RWPE1 (cell line): Measurements from ENCODE around the gene TCHHL1.

Experiments
- CTCF ChIA-PET: fragments of 350-600 bp; sonication (Branson Sonifier 250); formaldehyde crosslinking; extraction: SDS; loops from one replicate; lab custom pipeline; 2021; lab: Yijun Ruan, JAX
- POLR2A ChIA-PET: fragments of 400-600 bp; formaldehyde crosslinking; extraction: SDS; loops from one replicate; lab custom pipeline; 2020; ENCODE audit warnings: antibody characterized with exemption; ENCODE audit not compliant: low non-redundant PET; lab: Yijun Ruan, JAX
- DNase-seq: peaks from one replicate; pipeline ENCODE4 v3.0.0; 2012; ENCODE audit warnings: low spot score
- H3K27ac ChIP-seq: fragments of 450-650 bp; 2 replicates; pipeline ENCODE4 v1.5.1; 2017
- CTCF ChIP-seq: fragments of 450-650 bp; conservative IDR thresholded peaks from 2 replicates; pipeline ENCODE4 v1.5.1; 2017; ENCODE audit warnings: low read depth, mild to moderate bottlenecking

TCHHL1 gene

GRCh38 chr1:152047413-152047729, 41.5 kb downstream of the TCHHL1 start:
- POLR2A ChIA-PET, result interaction anchor here (1.8 to 4.6 kb wide), 2 partner anchors 10 to 12 kb away, joined by 8 to 42 read pairs; partner anchors contain the start of gene S100A11
- CTCF ChIA-PET, result interaction anchor here (0.7 to 1.1 kb wide), 2 partner anchors 12 to 273 kb away, joined by 3 to 4 read pairs; no protein-coding TSS in a partner anchor
- no peak for TF ChIP-seq CTCF
- peak overlapping the region; percentile 100 for H3K27ac ChIP-seq
- DNase-seq, result no peak

DNA sequence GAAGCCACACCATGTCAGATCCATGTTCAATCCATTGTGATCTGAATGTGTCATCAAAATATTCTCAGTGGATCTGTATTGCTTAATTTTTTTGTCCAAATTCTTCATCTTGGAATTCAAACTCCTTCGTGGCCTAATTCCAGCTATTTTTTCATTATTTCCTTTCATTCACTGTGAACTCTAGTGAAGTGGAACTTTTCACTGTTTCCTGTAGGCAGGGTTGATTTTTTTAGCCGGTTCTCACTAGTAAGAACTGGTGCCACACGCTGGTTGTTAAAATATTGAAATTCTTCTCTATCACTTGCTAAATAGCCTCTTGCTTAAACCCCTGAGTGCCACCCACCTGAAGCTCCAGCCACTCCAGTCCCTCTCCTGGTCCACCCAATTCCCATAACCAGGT, 44.5 kb downstream of the TCHHL1 start:
- no peak overlapping the region for H3K27ac ChIP-seq
- no peak for DNase-seq
- ChIA-PET POLR2A (no interaction called here), CTCF (no interaction called here)
- TF ChIP-seq CTCF, result no peak

DNA sequence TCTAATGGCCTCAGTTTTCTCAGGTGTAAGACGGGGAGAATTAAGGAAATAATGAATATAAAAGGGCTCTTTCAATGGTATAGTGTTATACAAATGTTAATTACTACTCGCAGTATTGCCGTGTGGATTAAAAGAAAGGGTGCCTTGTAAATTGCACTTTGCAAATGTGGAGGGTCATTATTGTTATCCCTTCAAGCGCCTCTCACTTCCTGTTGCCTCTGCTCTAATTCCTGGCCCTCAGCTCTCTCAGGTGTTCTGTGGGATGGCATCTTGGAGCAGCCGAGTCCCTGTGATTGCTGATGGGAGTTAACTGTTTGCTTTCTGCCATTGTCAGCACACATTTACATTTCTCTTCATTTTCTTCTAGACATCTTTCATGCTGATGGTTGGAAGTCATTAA, 45.0 kb downstream of the TCHHL1 start:
- CTCF ChIA-PET, result interaction anchor here (0.6 kb wide), 1 partner anchor 30 kb away, joined by 5 read pairs; no protein-coding TSS in a partner anchor
- POLR2A ChIA-PET, result no interaction called here
- TF ChIP-seq CTCF, result no peak
- H3K27ac ChIP-seq, result no peak overlapping the region
- no peak for DNase-seq

DNA sequence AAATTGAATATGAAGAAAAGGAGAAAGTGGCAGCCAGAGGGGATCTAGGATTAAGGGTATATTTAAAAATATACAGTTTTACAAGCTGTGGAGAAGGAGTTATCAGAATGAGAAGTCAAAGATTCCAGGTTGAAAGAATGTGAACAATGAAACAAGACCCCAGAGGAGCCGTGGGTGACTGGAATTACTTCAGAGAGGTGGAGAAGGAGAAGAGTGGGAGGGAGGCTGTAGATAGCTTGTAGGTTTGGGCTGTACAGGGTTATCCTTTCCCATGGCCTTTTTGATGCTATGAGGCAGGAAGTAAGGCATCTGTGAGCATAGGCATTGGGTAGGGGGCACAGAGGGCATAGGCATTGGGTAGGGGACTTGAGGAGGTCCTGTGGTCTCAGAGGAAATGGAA, 46.8 kb downstream of the TCHHL1 start:
- H3K27ac ChIP-seq, result no peak overlapping the region
- ChIA-PET POLR2A (no interaction called here), CTCF (interaction anchor here (0.6 kb wide), 1 partner anchor 66 kb away, joined by 3 read pairs; no protein-coding TSS in a partner anchor)
- no peak for DNase-seq
- TF ChIP-seq CTCF, result no peak

- no peak for TF ChIP-seq CTCF
- H3K27ac ChIP-seq, result no peak overlapping the region
- DNase-seq, result no peak
- CTCF ChIA-PET, result no interaction called here
- POLR2A ChIA-PET, result no interaction called here
Observed at GRCh38 chr1:152039886-152040285, 49.0 kb downstream of the TCHHL1 start.

DNA sequence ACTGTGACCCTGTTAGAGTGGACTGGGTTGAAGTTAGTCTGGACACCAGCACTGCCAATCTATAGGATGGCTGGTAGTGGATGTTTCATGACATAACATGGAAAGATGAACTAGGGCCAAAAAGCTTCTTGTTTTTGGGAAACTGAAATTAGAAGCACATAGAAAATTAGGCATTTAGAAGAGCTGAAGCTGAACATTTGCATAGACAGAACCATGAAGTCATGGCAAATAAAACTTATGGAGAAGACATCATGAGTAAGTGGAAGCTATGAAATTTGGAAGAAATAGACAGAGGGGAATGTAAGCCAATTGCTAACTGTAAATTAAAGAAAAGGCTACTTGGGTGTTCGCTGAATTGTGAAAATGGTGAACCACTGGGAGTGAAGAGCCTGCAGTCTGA, 49.4 kb downstream of the TCHHL1 start:
- no peak for TF ChIP-seq CTCF
- POLR2A ChIA-PET, result no interaction called here
- CTCF ChIA-PET, result no interaction called here
- H3K27ac ChIP-seq, result no peak overlapping the region
- no peak for DNase-seq
